Lower lobe of right lung (tissue), 2 donors: ENCODE data around the gene LYPD4. TPM values are rescaled to one million over a fixed set of nuclear protein-coding genes. Genes with fewer than 3 reads are reported as not detected.
A peak's percentile ranks its signal among the peaks of the same experiment; 100 is the strongest.

ENCODE experiments used
- ATAC-seq, 2 donors: fragments of 200-7000 bp; cut with Tn5 transposase; one replicate each; pipeline ENCODE4 v1.9.1; 2020 to 2022; ENCODE audit warnings: mild to moderate bottlenecking in 2 of 2, moderate library complexity in 2 of 2
- DNase-seq: peaks from one replicate; pipeline ENCODE4 v3.0.0-alpha.2; 2020
- H3K27ac ChIP-seq: fragments of 200-600 bp; one replicate; pipeline ENCODE4 v1.8.0; 2022
- H3K27me3 ChIP-seq: fragments of 200-600 bp; one replicate; pipeline ENCODE4 v1.8.0; 2022; ENCODE audit warnings: low read depth
- H3K36me3 ChIP-seq: fragments of 200-600 bp; one replicate; pipeline ENCODE4 v1.8.0; 2022; ENCODE audit warnings: mild to moderate bottlenecking
- H3K4me1 ChIP-seq: fragments of 200-600 bp; one replicate; pipeline ENCODE4 v1.8.0; 2022
- H3K4me3 ChIP-seq: fragments of 200-600 bp; one replicate; pipeline ENCODE4 v1.8.0; 2022; ENCODE audit warnings: mild to moderate bottlenecking
- H3K9me3 ChIP-seq: fragments of 200-600 bp; one replicate; pipeline ENCODE4 v1.8.0; 2022
- intact Hi-C: fragments of 100-400 bp; cut with DNase I; formaldehyde crosslinking; loops from one replicate; pipeline ENCODE4 v1.11.0; 2022
- total RNA-seq: library from RNA; stranded (reverse); fragmentation: NEBNext Ultra II Directional; extraction: Animal tissue kit (Norgen Biotek cat#: 25700); gene quantifications from one replicate; pipeline ENCODE4 v1.2.1, GENCODE V29; 2021
- TF ChIP-seq, protein P1 (sequence below): fragments of 200-600 bp; IDR thresholded peaks from one replicate; pipeline ENCODE4 v1.8.0; 2022; ENCODE audit warnings: antibody characterized with exemption, mild to moderate bottlenecking
- donor health status: DM: no; HTN: yes; CAD: no; lungs with severe emphysema.

Gene LYPD4
- total RNA-seq, 1 donor from 2014 or later: not detected

DNA sequence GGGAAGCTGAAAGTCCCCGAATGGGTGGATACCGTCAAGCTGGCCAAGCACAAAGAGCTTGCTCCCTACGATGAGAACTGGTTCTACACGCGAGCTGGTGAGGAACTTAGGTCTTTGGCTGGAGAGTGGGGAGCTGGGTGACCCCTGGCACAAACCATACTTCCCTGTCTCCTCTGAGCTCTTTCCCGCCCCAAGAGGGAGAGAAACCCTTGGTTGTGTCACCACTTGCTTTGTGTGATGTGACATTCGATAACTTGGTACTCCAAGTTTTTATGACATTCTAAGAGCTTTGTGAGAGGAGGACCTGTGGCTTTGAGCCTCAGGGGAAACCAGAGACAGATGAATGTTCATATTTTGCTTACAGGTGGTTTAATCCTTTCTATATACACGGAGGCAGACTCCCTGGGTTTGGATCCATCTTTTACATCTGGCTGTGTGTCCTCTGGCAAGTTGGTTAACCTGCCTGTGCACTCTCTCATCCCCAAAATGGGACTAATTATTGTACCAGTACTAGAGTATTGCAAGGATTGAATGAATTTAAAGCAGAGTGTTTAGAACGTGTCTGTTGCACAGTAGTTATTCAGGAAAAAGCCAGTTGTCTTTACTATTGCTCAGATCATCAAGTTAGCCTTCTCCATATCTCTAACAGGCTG is 16.8 kb upstream of the LYPD4 start:
- Histone ChIP-seq H3K27ac (peak overlapping the region; percentile 90), H3K4me3 (peak overlapping the region; percentile 90), H3K9me3 (no peaks in the 10 kb centered on the region), H3K4me1 (peaks cover 58% of the 10 kb centered on the region), H3K27me3 (no peaks in the 10 kb centered on the region), H3K36me3 (peaks cover 56% of the 10 kb centered on the region)
- DNase-seq (no peak), ATAC-seq (no peak)
- TF ChIP-seq, protein P1, sequence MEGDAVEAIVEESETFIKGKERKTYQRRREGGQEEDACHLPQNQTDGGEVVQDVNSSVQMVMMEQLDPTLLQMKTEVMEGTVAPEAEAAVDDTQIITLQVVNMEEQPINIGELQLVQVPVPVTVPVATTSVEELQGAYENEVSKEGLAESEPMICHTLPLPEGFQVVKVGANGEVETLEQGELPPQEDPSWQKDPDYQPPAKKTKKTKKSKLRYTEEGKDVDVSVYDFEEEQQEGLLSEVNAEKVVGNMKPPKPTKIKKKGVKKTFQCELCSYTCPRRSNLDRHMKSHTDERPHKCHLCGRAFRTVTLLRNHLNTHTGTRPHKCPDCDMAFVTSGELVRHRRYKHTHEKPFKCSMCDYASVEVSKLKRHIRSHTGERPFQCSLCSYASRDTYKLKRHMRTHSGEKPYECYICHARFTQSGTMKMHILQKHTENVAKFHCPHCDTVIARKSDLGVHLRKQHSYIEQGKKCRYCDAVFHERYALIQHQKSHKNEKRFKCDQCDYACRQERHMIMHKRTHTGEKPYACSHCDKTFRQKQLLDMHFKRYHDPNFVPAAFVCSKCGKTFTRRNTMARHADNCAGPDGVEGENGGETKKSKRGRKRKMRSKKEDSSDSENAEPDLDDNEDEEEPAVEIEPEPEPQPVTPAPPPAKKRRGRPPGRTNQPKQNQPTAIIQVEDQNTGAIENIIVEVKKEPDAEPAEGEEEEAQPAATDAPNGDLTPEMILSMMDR: no peak
- intact Hi-C loops: no loop called here

DNA sequence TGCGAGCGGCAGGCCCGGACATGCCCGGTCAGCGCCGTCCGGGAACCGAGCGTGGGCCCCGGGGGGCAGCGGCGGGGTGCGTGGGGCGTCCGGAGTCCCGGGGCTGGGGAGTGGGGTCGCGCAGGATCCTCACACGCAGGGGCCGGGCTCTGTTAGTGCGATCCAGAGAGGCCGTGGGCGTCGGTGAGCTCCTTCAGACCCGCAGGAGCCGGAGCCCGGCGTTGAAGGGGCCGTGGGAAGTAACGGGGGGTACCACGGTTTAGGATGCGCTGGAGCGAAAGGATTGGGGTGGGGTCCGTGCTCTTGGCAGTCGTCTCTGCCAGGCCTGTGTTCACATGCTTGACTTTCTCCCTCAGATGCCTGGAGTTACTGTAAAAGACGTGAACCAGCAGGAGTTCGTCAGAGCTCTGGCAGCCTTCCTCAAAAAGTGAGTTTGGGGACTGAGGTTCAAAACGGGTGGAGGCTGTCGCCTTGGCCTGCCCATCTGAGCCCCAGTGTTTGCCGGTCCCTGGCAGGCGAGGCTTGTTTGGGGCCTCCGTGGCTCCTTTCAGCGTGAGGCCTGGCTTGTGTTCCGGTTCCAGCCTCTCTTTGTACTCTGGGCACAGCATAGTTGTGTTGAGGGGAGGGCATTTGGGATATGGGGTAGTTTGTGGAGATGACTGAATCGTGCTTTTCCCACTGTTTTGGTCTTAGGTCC is 16.1 kb upstream of the LYPD4 start:
- intact Hi-C loops: no loop called here
- no peak for ATAC-seq
- Histone ChIP-seq H3K9me3 (no peaks in the 10 kb centered on the region), H3K27ac (peak overlapping the region; percentile 90), H3K4me3 (peak overlapping the region; percentile 90), H3K27me3 (no peaks in the 10 kb centered on the region), H3K36me3 (peaks cover 49% of the 10 kb centered on the region), H3K4me1 (peaks cover 54% of the 10 kb centered on the region)
- TF ChIP-seq, protein P1: no peak
- DNase-seq: peak; percentile 69

DNA sequence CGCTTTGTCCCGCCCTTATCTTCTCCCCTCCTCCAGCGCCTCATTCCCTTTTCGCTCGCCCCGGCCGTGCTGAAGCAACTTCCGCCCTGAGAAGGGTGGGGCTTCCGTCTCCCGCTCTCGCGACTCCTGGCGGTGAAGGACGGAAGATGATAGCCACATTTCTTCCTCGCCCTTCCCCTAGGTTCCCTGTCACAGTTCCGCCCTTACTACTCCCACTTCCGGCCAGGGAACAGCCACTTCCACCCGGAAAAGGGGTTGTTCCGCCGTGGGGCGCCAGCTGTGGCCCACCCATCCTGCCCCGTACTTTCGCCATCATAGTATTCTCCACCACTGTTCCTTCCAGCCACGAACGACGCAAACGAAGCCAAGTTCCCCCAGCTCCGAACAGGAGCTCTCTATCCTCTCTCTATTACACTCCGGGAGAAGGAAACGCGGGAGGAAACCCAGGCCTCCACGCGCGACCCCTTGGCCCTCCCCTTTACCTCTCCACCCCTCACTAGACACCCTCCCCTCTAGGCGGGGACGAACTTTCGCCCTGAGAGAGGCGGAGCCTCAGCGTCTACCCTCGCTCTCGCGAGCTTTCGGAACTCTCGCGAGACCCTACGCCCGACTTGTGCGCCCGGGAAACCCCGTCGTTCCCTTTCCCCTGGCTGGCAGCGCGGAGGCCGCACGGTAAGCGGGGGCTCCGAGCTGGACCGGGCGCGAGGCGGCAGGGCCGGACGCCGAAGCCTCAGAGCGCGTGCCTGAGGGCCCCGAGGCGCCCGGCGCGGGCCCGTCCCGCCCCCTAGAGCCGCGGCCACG is 15.3 kb upstream of the LYPD4 start, which contains the start of gene RPS19:
TSS of gene RPS19 (plus strand) at position 638 of the 801 bp plus-strand sequence. CDS start 520 bp downstream, outside the sequence.
- intact Hi-C loops: no loop called here
- Histone ChIP-seq H3K27me3 (no peaks in the 10 kb centered on the region), H3K36me3 (peaks cover 42% of the 10 kb centered on the region), H3K4me1 (peaks cover 47% of the 10 kb centered on the region), H3K27ac (peak within 1 kb of the TSS; percentile 90), H3K9me3 (no peaks in the 10 kb centered on the region), H3K4me3 (peak within 1 kb of the TSS; percentile 90)
- ATAC-seq (peak; percentile 96 to 97), DNase-seq (peak; percentile 98)
- TF ChIP-seq, protein P1: peak; percentile 68

DNA sequence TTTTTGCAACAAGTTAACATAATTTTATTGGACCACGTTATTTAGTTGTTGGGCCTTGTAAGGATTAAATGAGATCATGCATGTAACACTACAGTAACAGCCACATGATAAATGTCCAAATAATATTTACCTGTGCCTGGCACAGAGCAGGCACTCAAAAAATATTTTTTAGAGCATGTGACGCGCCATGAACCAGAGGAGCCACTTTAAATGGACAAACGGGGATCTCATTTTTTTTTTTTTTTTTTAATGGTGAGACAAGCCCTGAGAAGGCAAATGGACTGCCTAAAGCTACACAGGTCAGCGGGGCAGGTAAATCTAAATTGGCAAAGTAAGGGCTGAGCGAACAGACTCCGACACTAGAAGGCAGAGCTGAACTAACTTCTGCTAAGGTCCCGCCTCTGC is 14.7 kb upstream of the LYPD4 start:
- Histone ChIP-seq H3K9me3 (no peaks in the 10 kb centered on the region), H3K4me1 (peaks cover 42% of the 10 kb centered on the region), H3K4me3 (peak overlapping the region; percentile 90), H3K36me3 (peaks cover 36% of the 10 kb centered on the region), H3K27me3 (no peaks in the 10 kb centered on the region), H3K27ac (peak overlapping the region; percentile 90)
- TF ChIP-seq, protein P1: no peak
- ATAC-seq (peak in 1 of 2 donors; percentile 0), DNase-seq (no peak)
- intact Hi-C loops: no loop called here

DNA sequence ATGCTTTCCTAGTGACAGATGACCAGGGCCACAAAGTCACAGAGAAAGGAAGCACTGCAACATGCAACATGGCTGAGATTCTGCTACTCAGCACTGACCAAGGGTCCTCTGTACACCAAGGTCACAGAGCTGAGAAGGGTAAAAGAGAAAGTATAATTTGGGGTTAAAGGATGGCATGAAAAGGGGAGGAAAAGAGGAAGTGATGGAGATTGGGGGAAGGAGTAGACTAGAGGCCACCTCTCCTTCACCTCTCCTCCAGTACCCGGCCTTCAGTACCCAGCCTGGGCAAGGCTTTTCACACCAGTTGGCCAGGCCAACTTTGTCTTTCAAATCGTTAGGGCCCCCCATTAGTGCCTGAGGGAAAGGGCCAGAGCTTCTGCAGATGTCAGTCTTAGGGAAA is 9.3 kb upstream of the LYPD4 start:
- ATAC-seq: peak in 1 of 2 donors; percentile 14
- Histone ChIP-seq H3K4me1 (peaks cover under 1% of the 10 kb centered on the region), H3K27ac (no peak overlapping the region), H3K4me3 (no peak overlapping the region), H3K9me3 (no peaks in the 10 kb centered on the region), H3K36me3 (no peaks in the 10 kb centered on the region), H3K27me3 (peaks cover 10% of the 10 kb centered on the region)
- no peak for DNase-seq
- TF ChIP-seq, protein P1: no peak
- intact Hi-C loops: no loop called here
